Purkinje cell (primary cell): ENCODE data around the gene SLC49A4. TPM values are rescaled to one million over a fixed set of nuclear protein-coding genes. Genes with fewer than 3 reads are reported as not detected.

ENCODE experiments used
- polyA plus RNA-seq: library from polyadenylated mRNA; unstranded; fragments of >200 nt; fragmentation: Nextera tagmentation; gene quantifications from 2 replicates; pipeline ENCODE4 v1.2.1, GENCODE V29; 2014

SLC49A4 gene, protein sequence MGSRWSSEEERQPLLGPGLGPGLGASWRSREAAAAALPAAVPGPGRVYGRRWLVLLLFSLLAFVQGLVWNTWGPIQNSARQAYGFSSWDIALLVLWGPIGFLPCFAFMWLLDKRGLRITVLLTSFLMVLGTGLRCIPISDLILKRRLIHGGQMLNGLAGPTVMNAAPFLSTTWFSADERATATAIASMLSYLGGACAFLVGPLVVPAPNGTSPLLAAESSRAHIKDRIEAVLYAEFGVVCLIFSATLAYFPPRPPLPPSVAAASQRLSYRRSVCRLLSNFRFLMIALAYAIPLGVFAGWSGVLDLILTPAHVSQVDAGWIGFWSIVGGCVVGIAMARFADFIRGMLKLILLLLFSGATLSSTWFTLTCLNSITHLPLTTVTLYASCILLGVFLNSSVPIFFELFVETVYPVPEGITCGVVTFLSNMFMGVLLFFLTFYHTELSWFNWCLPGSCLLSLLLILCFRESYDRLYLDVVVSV
- polyA plus RNA-seq = 37.0 and 49.3 TPM in 2 replicates

DNA sequence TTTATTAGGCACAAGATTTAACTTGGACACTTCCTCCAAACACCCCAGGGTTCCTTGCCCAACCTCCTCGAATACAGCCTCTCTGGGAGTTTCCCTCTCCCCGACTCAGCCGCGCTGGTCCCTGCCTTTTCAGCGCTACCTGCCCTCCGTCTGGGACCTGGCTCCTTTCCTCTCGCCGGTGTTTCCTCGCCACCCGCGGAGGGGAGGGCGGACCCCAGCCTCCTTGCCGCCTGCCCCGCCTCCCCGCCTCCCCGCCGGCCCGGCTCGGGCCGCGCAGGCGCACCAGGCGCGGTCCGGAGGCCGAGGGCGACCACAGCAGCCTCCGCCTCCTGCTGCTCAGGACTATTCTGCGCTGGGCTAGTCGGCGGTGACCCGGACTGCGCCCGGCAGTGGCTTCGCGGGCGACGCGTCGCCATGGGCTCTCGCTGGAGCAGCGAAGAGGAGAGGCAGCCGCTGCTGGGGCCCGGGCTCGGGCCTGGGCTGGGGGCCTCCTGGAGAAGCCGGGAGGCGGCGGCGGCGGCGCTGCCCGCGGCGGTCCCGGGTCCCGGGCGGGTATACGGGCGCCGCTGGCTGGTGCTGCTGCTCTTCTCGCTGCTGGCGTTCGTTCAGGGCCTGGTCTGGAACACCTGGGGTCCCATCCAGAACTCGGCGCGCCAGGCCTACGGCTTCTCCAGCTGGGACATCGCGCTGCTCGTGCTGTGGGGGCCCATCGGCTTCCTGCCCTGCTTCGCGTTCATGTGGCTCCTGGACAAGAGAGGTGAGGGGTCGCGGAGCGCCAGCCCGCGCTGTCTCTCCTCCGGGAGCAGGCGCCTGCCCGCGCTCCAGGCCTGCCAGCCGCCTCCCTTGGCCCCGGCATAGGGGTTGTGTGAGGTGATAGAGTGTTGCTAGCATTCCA is at the start of gene SLC49A4:
Gene SLC49A4 (plus strand): TSS at position 291 of the 895 bp plus-strand sequence. CDS start 124 bp downstream, at position 415.

GRCh38 chr3:122793568-122794416 is 1.1 kb upstream of the SLC49A4 start, which contains the start of gene HSPBAP1:
TSS of gene HSPBAP1 (minus strand) at chr3:122793831. CDS start at chr3:122793680, 151 bp downstream.

Other genes starting within 250 kb of the SLC49A4 start
- 0.64 and 1.9 TPM in 2 replicates for gene PARP9, start 230.8 kb upstream of the SLC49A4 start, polyA plus RNA-seq
- gene DTX3L, start 230.7 kb upstream of the SLC49A4 start, polyA plus RNA-seq = 0.36 and 0.64 TPM in 2 replicates
- 2.2 and 2.7 TPM in 2 replicates for gene PARP15, start 217.4 kb upstream of the SLC49A4 start, polyA plus RNA-seq
- 1.3 and 4.7 TPM in 2 replicates for gene PARP14, start 114.2 kb upstream of the SLC49A4 start, polyA plus RNA-seq
- 12.1 and 13.0 TPM in 2 replicates for gene HSPBAP1, start 1.2 kb upstream of the SLC49A4 start, polyA plus RNA-seq
- gene SEMA5B, start 232.7 kb downstream of the SLC49A4 start, polyA plus RNA-seq = 0.42 and 2.9 TPM in 2 replicates